Measurements from ENCODE around the gene RANBP3L. TPM values are rescaled to one million over a fixed set of nuclear protein-coding genes. Genes with fewer than 3 reads are reported as not detected.

Gene RANBP3L
- total RNA-seq, 3 donors from 2014 or later (not counting 1 experiment from before 2014, with no cell fraction given) = not detected

DNA sequence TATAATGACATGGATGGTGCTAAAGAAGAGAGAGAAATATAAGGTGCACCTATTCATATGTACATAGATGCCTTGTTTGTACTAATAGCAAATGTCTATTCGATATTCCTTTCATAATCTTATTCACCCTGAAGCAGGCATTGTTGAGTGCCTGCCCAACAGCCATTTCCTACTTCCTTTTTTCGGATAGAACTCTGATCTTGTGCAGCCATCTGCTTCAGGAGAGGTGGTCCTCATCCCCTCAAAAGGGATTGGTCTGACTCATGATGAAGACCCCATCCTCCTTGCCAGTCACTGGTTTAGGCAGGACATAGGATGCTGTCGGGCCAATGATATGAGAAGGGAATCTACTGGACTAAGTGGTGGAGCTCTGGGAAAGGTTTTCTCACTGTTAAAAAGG lies 8.4 kb upstream of the RANBP3L start:
- TF ChIP-seq, protein P1, sequence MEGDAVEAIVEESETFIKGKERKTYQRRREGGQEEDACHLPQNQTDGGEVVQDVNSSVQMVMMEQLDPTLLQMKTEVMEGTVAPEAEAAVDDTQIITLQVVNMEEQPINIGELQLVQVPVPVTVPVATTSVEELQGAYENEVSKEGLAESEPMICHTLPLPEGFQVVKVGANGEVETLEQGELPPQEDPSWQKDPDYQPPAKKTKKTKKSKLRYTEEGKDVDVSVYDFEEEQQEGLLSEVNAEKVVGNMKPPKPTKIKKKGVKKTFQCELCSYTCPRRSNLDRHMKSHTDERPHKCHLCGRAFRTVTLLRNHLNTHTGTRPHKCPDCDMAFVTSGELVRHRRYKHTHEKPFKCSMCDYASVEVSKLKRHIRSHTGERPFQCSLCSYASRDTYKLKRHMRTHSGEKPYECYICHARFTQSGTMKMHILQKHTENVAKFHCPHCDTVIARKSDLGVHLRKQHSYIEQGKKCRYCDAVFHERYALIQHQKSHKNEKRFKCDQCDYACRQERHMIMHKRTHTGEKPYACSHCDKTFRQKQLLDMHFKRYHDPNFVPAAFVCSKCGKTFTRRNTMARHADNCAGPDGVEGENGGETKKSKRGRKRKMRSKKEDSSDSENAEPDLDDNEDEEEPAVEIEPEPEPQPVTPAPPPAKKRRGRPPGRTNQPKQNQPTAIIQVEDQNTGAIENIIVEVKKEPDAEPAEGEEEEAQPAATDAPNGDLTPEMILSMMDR (IDR thresholded peaks at IDR 0.05) = no peak
- H3K4me3 ChIP-seq (ENCODE audit: low read length) = no peak overlapping the region
- no peaks in the 10 kb centered on the region for H3K36me3 ChIP-seq (ENCODE audit: control insufficient read depth, insufficient read depth, low read length)
- H3K27me3 Mint-ChIP-seq (ENCODE audit: low read depth in 2 of 2) = peaks cover 7 to 21% of the 10 kb centered on the region in 2 donors
- no peaks in the 10 kb centered on the region for H3K27me3 ChIP-seq (ENCODE audit: control insufficient read depth, insufficient read depth, low read length)
- no peak for ATAC-seq
- no peak for DNase-seq
- no peak overlapping the region for H3K4me3 Mint-ChIP-seq
- H3K9me3 Mint-ChIP-seq = no peaks in the 10 kb centered on the region
- WGBS (ENCODE audit: insufficient coverage) = 49% methylated on average over 3 of the region's 3 CpGs
- no peak overlapping the region for H3K27ac Mint-ChIP-seq
- H3K4me1 Mint-ChIP-seq = peaks cover 6 to 7% of the 10 kb centered on the region in 2 donors
- intact Hi-C loops (cut with micrococcal nuclease) = no loop called here
- no peak overlapping the region for H3K27ac ChIP-seq (ENCODE audit: low read length)
- no peaks in the 10 kb centered on the region for H3K36me3 Mint-ChIP-seq
- no peaks in the 10 kb centered on the region for H3K4me1 ChIP-seq (ENCODE audit: control insufficient read depth, insufficient read depth, low read length)
- no peaks in the 10 kb centered on the region for H3K9me3 ChIP-seq (ENCODE audit: control insufficient read depth, insufficient read depth, low read length)

DNA sequence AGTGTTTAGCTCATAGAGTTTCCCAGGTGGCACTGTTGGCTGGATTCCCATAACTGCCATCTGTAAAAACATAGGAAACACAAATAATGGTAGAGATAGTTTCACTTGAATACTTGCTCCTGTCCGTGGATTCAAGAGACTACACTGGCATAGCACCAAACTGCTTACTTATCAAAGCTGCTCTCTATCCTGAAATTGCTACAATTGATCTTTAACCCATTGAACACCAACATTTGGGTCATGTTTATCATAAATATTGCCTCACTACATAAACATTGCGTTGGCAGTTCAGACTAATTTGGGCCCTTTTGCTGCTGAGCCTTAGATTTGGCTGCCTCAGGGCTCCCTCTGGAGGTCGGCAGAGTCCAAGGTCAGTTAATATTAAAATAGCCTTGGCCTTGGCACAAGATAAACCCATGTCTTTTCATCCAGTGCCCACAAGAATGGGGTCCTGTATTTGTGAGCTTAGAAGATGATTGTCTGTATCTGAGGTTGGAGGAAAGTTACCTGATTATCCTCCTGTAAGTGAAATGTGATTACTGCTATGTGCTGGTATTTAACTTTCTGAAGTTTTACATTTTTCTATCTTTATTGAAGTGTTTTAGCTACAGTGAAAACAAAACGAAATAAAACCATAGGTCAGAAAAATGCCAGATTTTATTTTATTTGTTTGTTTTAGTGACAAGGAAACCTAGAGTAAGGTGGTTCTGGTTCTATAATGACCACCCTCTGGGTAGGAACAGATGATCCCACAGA lies 4.0 kb upstream of the RANBP3L start:
- Histone ChIP-seq H3K9me3 (ENCODE audit: control insufficient read depth, insufficient read depth, low read length) (no peaks in the 10 kb centered on the region), H3K4me3 (ENCODE audit: low read length) (no peak overlapping the region), H3K4me1 (ENCODE audit: control insufficient read depth, insufficient read depth, low read length) (no peaks in the 10 kb centered on the region), H3K27ac (ENCODE audit: low read length) (no peak overlapping the region), H3K36me3 (ENCODE audit: control insufficient read depth, insufficient read depth, low read length) (no peaks in the 10 kb centered on the region), H3K27me3 (ENCODE audit: control insufficient read depth, insufficient read depth, low read length) (no peaks in the 10 kb centered on the region)
- DNase-seq (peak in 1 of 2 donors; percentile 37), ATAC-seq (peak in 1 of 3 donors; percentile 34)
- Mint-ChIP-seq H3K36me3 (no peaks in the 10 kb centered on the region), H3K27me3 (ENCODE audit: low read depth in 2 of 2) (peaks cover 2 to 14% of the 10 kb centered on the region in 2 donors), H3K27ac (no peak overlapping the region), H3K4me1 (peaks cover 7 to 13% of the 10 kb centered on the region in 2 donors), H3K4me3 (no peak overlapping the region), H3K9me3 (no peaks in the 10 kb centered on the region)
- TF ChIP-seq, protein P1 (IDR thresholded peaks at IDR 0.05) = no peak
- intact Hi-C loops (cut with micrococcal nuclease) = no loop called here
- WGBS (ENCODE audit: insufficient coverage) = 53% methylated on average over 4 of the region's 4 CpGs

DNA sequence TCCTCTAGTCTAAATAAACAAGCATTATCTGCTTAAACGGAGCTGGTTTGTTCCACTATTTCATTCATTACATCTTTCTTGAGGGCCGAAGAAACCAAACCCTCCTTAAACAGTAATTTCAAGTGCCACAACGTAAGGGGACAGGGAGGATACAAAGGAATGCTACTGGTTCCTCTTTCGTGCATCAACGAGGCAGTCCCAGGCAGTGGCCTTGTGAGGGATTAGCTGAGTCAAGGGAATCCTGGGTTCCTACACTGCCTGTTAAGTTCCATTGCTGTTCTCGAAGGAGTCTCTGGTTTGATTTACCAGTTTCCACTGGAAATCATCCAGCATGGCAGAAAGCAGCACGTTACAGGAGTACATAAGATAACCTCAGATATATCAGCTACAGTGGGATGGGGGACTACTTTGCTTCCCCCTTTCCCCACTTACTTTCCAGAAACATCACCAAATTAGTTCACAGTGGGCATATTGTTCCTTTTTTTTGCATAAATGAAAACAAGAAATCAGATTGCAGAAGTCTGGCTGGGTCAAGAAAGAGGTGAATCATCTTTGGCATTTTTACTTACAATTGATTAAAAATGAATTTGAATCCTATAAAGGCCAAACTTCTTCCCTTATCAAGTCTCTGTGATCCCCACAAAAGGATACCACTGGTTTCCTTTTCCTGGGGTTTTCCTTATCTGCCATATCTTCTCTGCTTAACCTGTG lies 2.5 kb upstream of the RANBP3L start:
- TF ChIP-seq, protein P1 (IDR thresholded peaks at IDR 0.05) = no peak
- H3K27me3 ChIP-seq (ENCODE audit: control insufficient read depth, insufficient read depth, low read length) = no peaks in the 10 kb centered on the region
- no peak overlapping the region for H3K4me3 ChIP-seq (ENCODE audit: low read length)
- no peaks in the 10 kb centered on the region for H3K36me3 ChIP-seq (ENCODE audit: control insufficient read depth, insufficient read depth, low read length)
- WGBS (ENCODE audit: insufficient coverage) = 73% methylated on average over 7 of the region's 7 CpGs
- no peak overlapping the region for H3K27ac ChIP-seq (ENCODE audit: low read length)
- DNase-seq = no peak
- Mint-ChIP-seq H3K36me3 (no peaks in the 10 kb centered on the region), H3K9me3 (no peaks in the 10 kb centered on the region), H3K4me1 (peaks cover 6 to 13% of the 10 kb centered on the region in 2 donors), H3K27me3 (ENCODE audit: low read depth in 2 of 2) (peaks cover 0 to 14% of the 10 kb centered on the region in 2 donors), H3K27ac (no peak overlapping the region), H3K4me3 (no peak overlapping the region)
- no peaks in the 10 kb centered on the region for H3K9me3 ChIP-seq (ENCODE audit: control insufficient read depth, insufficient read depth, low read length)
- no peak for ATAC-seq
- intact Hi-C loops (cut with micrococcal nuclease) = no loop called here
- H3K4me1 ChIP-seq (ENCODE audit: control insufficient read depth, insufficient read depth, low read length) = no peaks in the 10 kb centered on the region
